ENCODE data around the gene GPR89A. TPM values are rescaled to one million over a fixed set of nuclear protein-coding genes. Genes with fewer than 3 reads are reported as not detected.

The GPR89A gene
- total RNA-seq, 1 experiment from 2014 or later: 19.5 TPM

DNA sequence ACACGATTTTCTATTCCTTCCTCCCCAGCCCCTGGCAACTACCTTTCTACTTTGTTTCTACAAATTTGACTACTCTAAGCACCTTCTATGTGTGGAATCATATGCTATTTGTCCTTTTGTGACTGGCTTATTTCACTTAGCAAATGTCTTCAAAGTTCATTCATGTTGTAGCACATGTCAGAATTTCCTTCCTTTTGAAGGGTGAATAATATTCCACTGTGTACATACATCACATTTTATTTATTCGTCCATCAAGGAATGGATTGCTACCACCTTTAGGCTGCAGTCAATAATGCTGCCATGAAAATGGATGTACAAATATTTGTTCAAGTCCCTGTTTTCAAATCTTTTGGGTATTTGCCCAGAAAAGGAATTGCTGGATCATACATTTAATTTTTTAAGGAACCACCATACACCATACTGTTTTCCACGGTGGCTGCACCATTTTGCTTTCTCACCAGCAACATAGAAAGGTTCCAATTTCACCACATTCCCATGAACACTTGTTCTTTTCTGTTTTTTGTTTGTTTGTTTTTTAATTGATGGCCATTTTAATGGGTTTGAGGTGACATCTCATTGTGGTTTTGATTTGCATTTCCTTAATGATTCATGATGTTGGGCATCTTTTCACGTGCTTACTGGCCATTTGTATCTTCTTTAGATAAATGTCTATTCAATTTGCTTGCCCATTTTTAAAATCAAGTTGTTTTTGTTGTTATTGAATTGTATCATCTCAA is 102.7 kb downstream of the GPR89A start:
- Histone ChIP-seq H3K36me3 (ENCODE audit: control insufficient read depth in 1 of 2, insufficient read depth in 2 of 2, low read length in 2 of 2) (no peaks in the 10 kb centered on the region), H3K4me2 (ENCODE audit: low read length) (no peak overlapping the region), H3K4me1 (ENCODE audit: control insufficient read depth in 1 of 2, insufficient read depth in 2 of 2, low read length in 2 of 2) (peaks cover 4 to 26% of the 10 kb centered on the region in 2 experiments; a peak in 3 of 4 replicates), H3K79me2 (ENCODE audit: insufficient read depth, low read length) (no peaks in the 10 kb centered on the region), H3K9me3 (ENCODE audit: control insufficient read depth in 1 of 2, insufficient read depth in 1 of 2, low read depth in 1 of 2, low read length in 2 of 2) (no peaks in the 10 kb centered on the region), H3K27ac (ENCODE audit: low read depth, low read length) (no peak overlapping the region), H3K27me3 (ENCODE audit: insufficient read depth, low read length) (no peaks in the 10 kb centered on the region), H3K4me3 (replicated peaks in 1 of 2; ENCODE audit: low read depth in 1 of 2, low read length in 2 of 2) (no peak overlapping the region), H4K20me1 (ENCODE audit: insufficient read depth) (no peaks in the 10 kb centered on the region), H2AFZ (ENCODE audit: low read depth, low read length, poor library complexity, severe bottlenecking) (no peak overlapping the region), H3K9ac (ENCODE audit: low read length) (no peak overlapping the region), H3K9me2 (ENCODE audit: insufficient read depth) (no peaks in the 10 kb centered on the region)
- ATAC-seq (no peak), DNase-seq (ENCODE audit: low read depth, low spot score) (no peak)
- RAD21 ChIA-PET (ENCODE audit: low non-redundant PET in 1 of 2, low total read pairs in 2 of 2, uncharacterized antibody in 2 of 2, unreplicated experiment in 2 of 2): no interaction called here
- TF ChIP-seq ELF1 (IDR thresholded peaks at IDR 0.05; ENCODE audit: borderline replicate concordance, low read depth): no peak
- CTCF ChIA-PET: interaction anchor here (1.4 kb wide), 1 partner anchor 10 kb away, joined by 6 read pairs; no protein-coding TSS in a partner anchor
- BruUV-seq (replicated peaks): no TSS peak
- POLR2A ChIA-PET: no interaction called here
- intact Hi-C loops (cut with micrococcal nuclease): no loop called here

DNA sequence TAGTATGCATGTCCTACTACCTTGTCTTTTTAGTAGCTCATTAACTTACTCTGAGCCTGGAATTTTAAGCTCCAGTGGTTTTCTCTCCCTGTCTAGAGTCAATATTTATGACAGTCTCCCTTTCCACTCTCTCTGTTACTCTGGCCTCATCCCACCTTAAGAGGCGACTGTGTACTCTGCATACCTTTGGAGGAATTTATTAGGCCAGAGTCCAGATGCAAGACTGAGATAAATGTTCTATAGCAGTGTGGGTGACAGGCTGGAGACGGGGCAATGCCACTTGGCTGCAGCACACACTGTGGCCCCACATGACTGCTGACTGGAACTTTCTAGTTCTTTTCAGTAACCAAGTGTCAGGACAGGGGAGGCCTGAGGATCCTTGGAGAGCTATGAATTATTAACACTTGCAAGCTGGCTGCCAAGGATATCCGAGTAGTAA is 103.4 kb downstream of the GPR89A start:
- Histone ChIP-seq H3K9me2 (ENCODE audit: insufficient read depth) (no peaks in the 10 kb centered on the region), H3K9ac (ENCODE audit: low read length) (no peak overlapping the region), H3K9me3 (ENCODE audit: control insufficient read depth in 1 of 2, insufficient read depth in 1 of 2, low read depth in 1 of 2, low read length in 2 of 2) (no peaks in the 10 kb centered on the region), H4K20me1 (ENCODE audit: insufficient read depth) (no peaks in the 10 kb centered on the region), H2AFZ (ENCODE audit: low read depth, low read length, poor library complexity, severe bottlenecking) (no peak overlapping the region), H3K27me3 (ENCODE audit: insufficient read depth, low read length) (no peaks in the 10 kb centered on the region), H3K4me3 (replicated peaks in 1 of 2; ENCODE audit: low read depth in 1 of 2, low read length in 2 of 2) (no peak overlapping the region), H3K4me2 (ENCODE audit: low read length) (no peak overlapping the region), H3K79me2 (ENCODE audit: insufficient read depth, low read length) (no peaks in the 10 kb centered on the region), H3K4me1 (ENCODE audit: control insufficient read depth in 1 of 2, insufficient read depth in 2 of 2, low read length in 2 of 2) (peaks cover 1 to 18% of the 10 kb centered on the region in 2 experiments; a peak in 3 of 4 replicates), H3K36me3 (ENCODE audit: control insufficient read depth in 1 of 2, insufficient read depth in 2 of 2, low read length in 2 of 2) (no peaks in the 10 kb centered on the region), H3K27ac (ENCODE audit: low read depth, low read length) (no peak overlapping the region)
- RAD21 ChIA-PET (ENCODE audit: low non-redundant PET in 1 of 2, low total read pairs in 2 of 2, uncharacterized antibody in 2 of 2, unreplicated experiment in 2 of 2): no interaction called here
- BruUV-seq (replicated peaks): no TSS peak
- DNase-seq (ENCODE audit: low read depth, low spot score) (no peak), ATAC-seq (no peak)
- CTCF ChIA-PET: no interaction called here
- intact Hi-C loops (cut with micrococcal nuclease): no loop called here
- POLR2A ChIA-PET: no interaction called here
- TF ChIP-seq FOSL1 (IDR thresholded peaks at IDR 0.05; ENCODE audit: low read depth): no peak
- no peak for TF ChIP-seq SP1 (IDR thresholded peaks at IDR 0.05; ENCODE audit: low read depth)
- no peak for TF ChIP-seq ZNF274 (IDR thresholded peaks at IDR 0.05; ENCODE audit: low read depth, low read length)
- no peak for TF ChIP-seq CEBPB (IDR thresholded peaks at IDR 0.05; ENCODE audit: low read depth)
- TF ChIP-seq SRF (IDR thresholded peaks at IDR 0.05; ENCODE audit: low read depth): no peak
- TF ChIP-seq SIN3A (IDR thresholded peaks at IDR 0.05; ENCODE audit: low read depth): no peak
- TF ChIP-seq, protein P1, sequence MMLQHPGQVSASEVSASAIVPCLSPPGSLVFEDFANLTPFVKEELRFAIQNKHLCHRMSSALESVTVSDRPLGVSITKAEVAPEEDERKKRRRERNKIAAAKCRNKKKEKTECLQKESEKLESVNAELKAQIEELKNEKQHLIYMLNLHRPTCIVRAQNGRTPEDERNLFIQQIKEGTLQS (IDR thresholded peaks at IDR 0.05): no peak
- TF ChIP-seq TCF7L2 (IDR thresholded peaks at IDR 0.05; ENCODE audit: borderline replicate concordance, extremely low read depth, insufficient read depth, insufficient read length): no peak
- no peak for TF ChIP-seq EZH2phosphoT487 (IDR thresholded peaks at IDR 0.05; ENCODE audit: borderline replicate concordance)
- no peak for TF ChIP-seq EZH2 (IDR thresholded peaks at IDR 0.05)
- no peak for TF ChIP-seq ZBTB33 (IDR thresholded peaks at IDR 0.05; ENCODE audit: extremely low read depth, insufficient replicate concordance, low read length)
- TF ChIP-seq, protein P2, sequence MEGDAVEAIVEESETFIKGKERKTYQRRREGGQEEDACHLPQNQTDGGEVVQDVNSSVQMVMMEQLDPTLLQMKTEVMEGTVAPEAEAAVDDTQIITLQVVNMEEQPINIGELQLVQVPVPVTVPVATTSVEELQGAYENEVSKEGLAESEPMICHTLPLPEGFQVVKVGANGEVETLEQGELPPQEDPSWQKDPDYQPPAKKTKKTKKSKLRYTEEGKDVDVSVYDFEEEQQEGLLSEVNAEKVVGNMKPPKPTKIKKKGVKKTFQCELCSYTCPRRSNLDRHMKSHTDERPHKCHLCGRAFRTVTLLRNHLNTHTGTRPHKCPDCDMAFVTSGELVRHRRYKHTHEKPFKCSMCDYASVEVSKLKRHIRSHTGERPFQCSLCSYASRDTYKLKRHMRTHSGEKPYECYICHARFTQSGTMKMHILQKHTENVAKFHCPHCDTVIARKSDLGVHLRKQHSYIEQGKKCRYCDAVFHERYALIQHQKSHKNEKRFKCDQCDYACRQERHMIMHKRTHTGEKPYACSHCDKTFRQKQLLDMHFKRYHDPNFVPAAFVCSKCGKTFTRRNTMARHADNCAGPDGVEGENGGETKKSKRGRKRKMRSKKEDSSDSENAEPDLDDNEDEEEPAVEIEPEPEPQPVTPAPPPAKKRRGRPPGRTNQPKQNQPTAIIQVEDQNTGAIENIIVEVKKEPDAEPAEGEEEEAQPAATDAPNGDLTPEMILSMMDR (IDR thresholded peaks at IDR 0.05 in 2 of 3, conservative IDR thresholded peaks at IDR 0.05 in 1 of 3; ENCODE audit: borderline replicate concordance in 1 of 3, insufficient read depth in 1 of 3, low read depth in 2 of 3, low read length in 2 of 3): no peak
